Transverse colon (tissue), 4 donors: ENCODE data around the gene SCTR.

Experiments
- CTCF ChIP-seq, 5 experiments: fragments of 200-600 bp in 3 of 5; fragments of 450-650 bp in 2 of 5; sonication (generic) in 3 of 5; IDR thresholded peaks; 1 replicate in 2 of 5; 2 replicates in 3 of 5; pipeline ENCODE4 v1.5.1; 2016 to 2017; ENCODE audit warnings: antibody characterized with exemption in 5 of 5, inconsistent platforms in 3 of 5, mild to moderate bottlenecking in 2 of 5, moderate library complexity in 1 of 5
- EP300 ChIP-seq: sonication (generic); formaldehyde crosslinking; IDR thresholded peaks from one replicate; pipeline ENCODE4 v1.6.1; 2017; ENCODE audit warnings: antibody characterized with exemption, low read depth
- POLR2A ChIP-seq: fragments of 450-650 bp; IDR thresholded peaks from one replicate; pipeline ENCODE4 v1.6.1; 2016; ENCODE audit warnings: antibody characterized with exemption, mild to moderate bottlenecking, moderate library complexity
- POLR2AphosphoS5 ChIP-seq, 3 donors: sonication (generic); formaldehyde crosslinking; IDR thresholded peaks; one replicate each; pipeline ENCODE4 v1.6.1; 2016; ENCODE audit warnings: antibody characterized with exemption in 3 of 3

- no peak for TF ChIP-seq EP300
- TF ChIP-seq CTCF (IDR thresholded peaks at IDR 0.05): no peak
- no peak for TF ChIP-seq POLR2A
- TF ChIP-seq POLR2AphosphoS5 (IDR thresholded peaks at IDR 0.05): no peak
These were observed 99.8 kb downstream of the SCTR start for GRCh38 chr2:119424284-119425118.
